ENCODE data around the gene HAPLN1.

The HAPLN1 gene

DNA sequence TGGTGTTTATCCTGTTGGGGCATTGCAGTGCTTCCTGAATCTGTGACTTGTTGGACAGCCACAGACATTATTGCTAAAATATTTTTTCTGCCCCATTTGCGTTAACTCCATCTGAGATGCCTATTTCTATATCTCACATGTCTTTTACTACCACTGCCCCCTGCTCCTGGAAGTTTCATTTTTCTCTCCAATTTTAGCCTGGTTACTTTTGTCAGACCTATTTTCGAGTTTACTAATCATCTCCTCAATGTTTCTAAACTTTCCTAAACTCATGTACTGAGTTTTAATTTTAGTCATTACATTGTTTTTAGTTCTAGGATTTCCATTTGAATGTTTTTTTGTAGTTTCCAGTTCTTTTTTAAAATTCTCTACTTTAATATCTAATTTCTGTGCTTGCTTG, 17.6 kb downstream of the HAPLN1 start:
- H3K36me3 ChIP-seq: no peaks in the 10 kb centered on the region
- TF ChIP-seq CTCF (IDR thresholded peaks at IDR 0.05; ENCODE audit: low read depth, low read length): no peak
- H3K27ac ChIP-seq: no peak overlapping the region
- H3K9me3 ChIP-seq (ENCODE audit: severe bottlenecking): no peaks in the 10 kb centered on the region
- H3K4me3 ChIP-seq (ENCODE audit: low read depth, low read length): no peak overlapping the region
- no peaks in the 10 kb centered on the region for H3K27me3 ChIP-seq (ENCODE audit: insufficient read depth, low read depth, severe bottlenecking)
- no peak for DNase-seq

DNA sequence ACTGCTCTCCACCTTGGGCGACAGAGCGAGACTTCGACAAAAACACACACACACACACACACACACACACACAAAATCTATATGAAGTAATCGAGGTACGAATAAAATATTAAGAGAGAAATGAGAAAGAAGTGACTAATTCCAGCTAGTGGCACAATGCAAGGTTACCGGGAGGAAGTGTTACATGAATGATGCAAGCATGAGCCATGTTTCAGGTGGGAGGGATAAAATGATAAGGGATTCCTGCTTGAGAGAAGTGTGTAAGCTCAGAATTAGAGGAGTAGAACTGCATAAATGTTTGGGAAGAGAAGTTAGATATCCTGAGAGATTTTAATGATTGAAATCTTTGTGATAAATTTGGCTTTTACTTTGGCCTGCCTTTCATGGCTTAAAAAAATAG, 18.8 kb downstream of the HAPLN1 start:
- no peaks in the 10 kb centered on the region for H3K27me3 ChIP-seq (ENCODE audit: insufficient read depth, low read depth, severe bottlenecking)
- H3K4me3 ChIP-seq (ENCODE audit: low read depth, low read length): no peak overlapping the region
- no peak for DNase-seq
- no peaks in the 10 kb centered on the region for H3K36me3 ChIP-seq
- no peak for TF ChIP-seq CTCF (IDR thresholded peaks at IDR 0.05; ENCODE audit: low read depth, low read length)
- H3K9me3 ChIP-seq (ENCODE audit: severe bottlenecking): no peaks in the 10 kb centered on the region
- no peak overlapping the region for H3K27ac ChIP-seq

DNA sequence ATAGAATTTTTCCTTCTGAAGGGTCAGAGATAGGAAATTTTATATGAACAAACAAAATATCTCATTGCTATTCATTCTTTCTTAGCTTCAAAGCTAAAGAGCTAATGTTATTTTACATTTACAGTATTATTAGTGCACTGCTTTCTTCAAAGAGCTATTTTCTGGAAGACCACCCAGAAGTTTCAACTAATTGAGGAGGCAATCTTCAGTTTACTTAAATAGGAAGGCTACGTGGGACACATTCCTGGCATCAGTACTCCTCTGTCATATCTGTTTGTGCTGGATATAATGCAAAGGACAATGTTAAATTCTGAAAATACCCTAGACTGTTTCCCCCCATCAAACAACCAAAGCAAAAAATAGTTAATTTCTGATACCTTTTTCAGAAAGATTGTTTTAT, 30.8 kb downstream of the HAPLN1 start:
- H3K27ac ChIP-seq: no peak overlapping the region
- H3K36me3 ChIP-seq: no peaks in the 10 kb centered on the region
- H3K9me3 ChIP-seq (ENCODE audit: severe bottlenecking): no peaks in the 10 kb centered on the region
- no peaks in the 10 kb centered on the region for H3K27me3 ChIP-seq (ENCODE audit: insufficient read depth, low read depth, severe bottlenecking)
- no peak overlapping the region for H3K4me3 ChIP-seq (ENCODE audit: low read depth, low read length)
- no peak for TF ChIP-seq CTCF (IDR thresholded peaks at IDR 0.05; ENCODE audit: low read depth, low read length)
- DNase-seq: no peak

DNA sequence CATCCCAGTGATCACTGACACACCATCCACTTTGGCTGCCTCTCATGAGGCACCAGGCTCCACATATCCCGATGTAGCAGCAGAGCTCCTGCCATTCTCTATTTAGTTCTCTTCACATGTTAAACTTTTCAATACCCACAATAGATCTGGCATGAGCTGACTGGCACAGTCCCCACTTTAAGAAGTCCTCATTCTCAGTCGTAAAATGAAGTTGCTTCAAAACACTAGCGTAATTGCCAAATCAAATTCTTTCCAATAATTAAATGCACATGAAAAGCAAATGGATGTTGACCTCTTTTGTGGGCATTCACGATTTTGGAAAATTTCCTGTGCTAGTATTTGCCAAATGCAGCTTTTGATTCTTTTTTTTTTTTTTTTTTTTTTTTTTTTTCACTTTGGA, 32.4 kb downstream of the HAPLN1 start:
- TF ChIP-seq CTCF (IDR thresholded peaks at IDR 0.05; ENCODE audit: low read depth, low read length): no peak
- Histone ChIP-seq H3K9me3 (ENCODE audit: severe bottlenecking) (no peaks in the 10 kb centered on the region), H3K27me3 (ENCODE audit: insufficient read depth, low read depth, severe bottlenecking) (no peaks in the 10 kb centered on the region), H3K27ac (no peak overlapping the region), H3K4me3 (ENCODE audit: low read depth, low read length) (no peak overlapping the region), H3K36me3 (no peaks in the 10 kb centered on the region)
- no peak for DNase-seq

- DNase-seq: no peak
- no peak overlapping the region for H3K4me3 ChIP-seq (ENCODE audit: low read depth, low read length)
- TF ChIP-seq CTCF (IDR thresholded peaks at IDR 0.05; ENCODE audit: low read depth, low read length): no peak
- H3K27me3 ChIP-seq (ENCODE audit: insufficient read depth, low read depth, severe bottlenecking): no peaks in the 10 kb centered on the region
- no peaks in the 10 kb centered on the region for H3K36me3 ChIP-seq
- H3K9me3 ChIP-seq (ENCODE audit: severe bottlenecking): no peaks in the 10 kb centered on the region
- H3K27ac ChIP-seq: no peak overlapping the region
These were observed 33.5 kb downstream of the HAPLN1 start for GRCh38 chr5:83687124-83687619.

- Histone ChIP-seq H3K9me3 (ENCODE audit: severe bottlenecking) (no peaks in the 10 kb centered on the region), H3K27me3 (ENCODE audit: insufficient read depth, low read depth, severe bottlenecking) (no peaks in the 10 kb centered on the region), H3K4me3 (ENCODE audit: low read depth, low read length) (no peak overlapping the region), H3K36me3 (no peaks in the 10 kb centered on the region), H3K27ac (no peak overlapping the region)
- no peak for DNase-seq
- TF ChIP-seq CTCF (IDR thresholded peaks at IDR 0.05; ENCODE audit: low read depth, low read length): no peak
These were observed 34.4 kb downstream of the HAPLN1 start for GRCh38 chr5:83686251-83686650.

Data from WERI-Rb-1 (cell line).